GM10847 (cell line): ENCODE results near the gene PLEKHN1.
A peak's percentile ranks its signal among the peaks of the same experiment; 100 is the strongest.

ENCODE experiments used
- POLR2A ChIP-seq: IDR thresholded peaks from 2 replicates; pipeline ENCODE4 v1.6.1; 2011; ENCODE audit not compliant: insufficient read length; ENCODE audit errors: extremely low read depth

PLEKHN1 gene

GRCh38 chr1:1013105-1013921, 47.0 kb downstream of the PLEKHN1 start, which contains the start of gene ISG15:
TSS of gene ISG15 (plus strand) at chr1:1013497. CDS start at chr1:1013574, 77 bp downstream.
- TF ChIP-seq POLR2A: peak; percentile 92

DNA sequence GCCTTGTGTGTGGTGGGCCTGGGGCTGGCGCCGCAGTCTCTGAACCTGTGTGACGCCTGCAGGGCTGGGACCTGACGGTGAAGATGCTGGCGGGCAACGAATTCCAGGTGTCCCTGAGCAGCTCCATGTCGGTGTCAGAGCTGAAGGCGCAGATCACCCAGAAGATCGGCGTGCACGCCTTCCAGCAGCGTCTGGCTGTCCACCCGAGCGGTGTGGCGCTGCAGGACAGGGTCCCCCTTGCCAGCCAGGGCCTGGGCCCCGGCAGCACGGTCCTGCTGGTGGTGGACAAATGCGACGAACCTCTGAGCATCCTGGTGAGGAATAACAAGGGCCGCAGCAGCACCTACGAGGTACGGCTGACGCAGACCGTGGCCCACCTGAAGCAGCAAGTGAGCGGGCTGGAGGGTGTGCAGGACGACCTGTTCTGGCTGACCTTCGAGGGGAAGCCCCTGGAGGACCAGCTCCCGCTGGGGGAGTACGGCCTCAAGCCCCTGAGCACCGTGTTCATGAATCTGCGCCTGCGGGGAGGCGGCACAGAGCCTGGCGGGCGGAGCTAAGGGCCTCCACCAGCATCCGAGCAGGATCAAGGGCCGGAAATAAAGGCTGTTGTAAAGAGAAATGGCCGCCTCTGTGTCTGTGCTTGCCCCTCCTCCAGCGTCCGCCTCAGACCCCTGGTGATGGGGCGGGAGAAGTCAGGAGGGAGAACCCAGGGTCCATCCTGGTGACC, 47.8 kb downstream of the PLEKHN1 start:
- no peak for TF ChIP-seq POLR2A

DNA sequence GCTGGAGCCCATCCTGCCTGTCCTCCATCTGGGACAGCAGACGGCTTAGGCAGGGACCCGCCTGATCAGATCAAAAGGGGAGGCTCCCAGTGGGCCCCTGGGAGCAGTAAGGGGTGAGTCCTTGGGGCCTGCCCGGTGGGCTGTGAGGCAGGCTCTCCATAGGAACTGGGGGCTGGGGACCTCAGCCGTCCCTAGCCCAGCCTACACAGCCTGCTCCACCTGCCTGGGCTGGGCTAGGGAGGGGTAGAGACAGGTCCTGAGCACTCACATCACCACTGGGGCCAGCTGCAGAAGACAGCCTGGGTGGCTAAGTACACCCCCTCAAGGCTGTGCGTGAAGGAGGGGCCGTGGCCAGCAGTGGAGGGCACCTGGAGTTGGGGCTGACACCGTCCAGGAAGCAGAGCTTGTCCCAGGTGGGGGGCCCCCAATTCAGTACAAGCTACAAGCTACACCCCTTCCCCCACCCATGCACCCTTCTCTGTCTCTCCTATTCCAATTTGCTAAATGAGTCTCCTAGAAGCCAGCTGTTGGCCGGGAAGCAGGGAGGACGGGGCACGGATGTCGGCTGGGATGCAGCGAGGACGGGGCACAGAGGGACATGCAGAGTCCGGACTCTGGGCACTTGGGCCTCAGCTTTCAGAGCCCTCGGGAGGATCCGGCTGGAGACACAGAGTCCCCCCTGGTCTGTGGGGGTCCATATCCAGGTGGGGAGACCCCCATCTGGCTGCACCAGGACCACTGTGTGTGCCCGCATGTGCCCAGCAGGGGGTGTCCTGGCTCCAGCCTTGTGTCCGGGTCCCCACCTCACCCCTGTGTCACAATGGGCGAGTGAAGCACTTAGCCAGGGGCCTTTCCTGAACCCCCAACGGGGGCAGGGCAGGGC, 48.8 kb downstream of the PLEKHN1 start:
- TF ChIP-seq POLR2A: peak; percentile 32

DNA sequence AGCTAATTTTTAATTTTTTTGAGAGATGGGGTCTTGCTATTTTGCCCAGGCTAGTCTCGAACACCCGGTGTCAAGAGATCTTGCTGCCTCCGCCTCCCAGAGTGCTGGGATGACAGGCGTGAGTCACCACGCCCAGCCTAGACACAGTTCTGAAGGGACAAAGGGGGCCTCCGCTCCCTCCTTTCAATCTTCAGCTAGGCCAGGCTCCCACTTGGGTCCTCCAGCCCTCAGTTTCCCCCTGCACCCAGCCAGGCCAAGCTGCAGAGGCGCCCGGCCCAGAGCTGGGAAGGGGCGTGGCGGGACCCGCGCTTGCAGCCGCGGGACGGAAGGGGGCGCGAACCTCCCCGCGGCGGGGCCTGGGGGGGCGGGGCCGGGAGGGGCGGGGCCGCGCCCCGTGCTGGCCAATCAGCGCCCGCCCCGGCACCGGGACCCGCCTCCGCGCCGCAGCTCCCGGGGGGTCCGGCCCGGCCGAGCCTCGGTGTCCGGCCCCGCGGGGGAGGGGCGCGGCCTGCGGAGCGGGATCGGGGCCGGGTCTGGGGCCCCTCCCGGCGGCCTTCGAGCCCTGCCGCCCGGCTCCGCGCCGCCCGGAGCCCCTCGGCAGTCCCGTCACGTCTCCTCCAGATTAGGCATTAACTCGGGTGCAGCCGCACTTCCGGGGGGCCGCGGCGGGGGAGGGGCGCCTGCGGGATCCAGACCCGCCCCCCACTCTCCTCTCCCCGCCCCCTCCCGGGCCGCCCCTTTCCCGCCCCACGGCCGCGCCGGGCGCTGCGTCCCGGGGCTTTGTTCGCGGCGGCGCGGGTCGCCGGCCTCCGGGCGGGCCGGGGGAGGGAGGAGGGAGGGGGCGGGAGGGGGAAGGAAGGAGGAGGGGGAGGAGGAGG, 53.1 kb downstream of the PLEKHN1 start:
- TF ChIP-seq POLR2A: no peak

DNA sequence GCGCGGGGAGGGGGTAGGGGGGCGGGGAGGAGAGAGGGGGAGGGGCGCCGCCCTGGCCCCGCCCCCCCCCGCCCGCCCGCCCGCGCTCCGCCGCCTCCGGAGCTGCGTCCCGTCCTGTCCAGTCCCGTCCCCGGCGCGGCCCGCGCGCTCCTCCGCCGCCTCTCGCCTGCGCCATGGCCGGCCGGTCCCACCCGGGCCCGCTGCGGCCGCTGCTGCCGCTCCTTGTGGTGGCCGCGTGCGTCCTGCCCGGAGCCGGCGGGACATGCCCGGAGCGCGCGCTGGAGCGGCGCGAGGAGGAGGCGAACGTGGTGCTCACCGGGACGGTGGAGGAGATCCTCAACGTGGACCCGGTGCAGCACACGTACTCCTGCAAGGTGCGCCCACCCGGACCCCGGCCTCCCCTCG, 53.7 kb downstream of the PLEKHN1 start, which contains the start of gene AGRN:
Gene AGRN (plus strand): TSS at position 121 of the 405 bp plus-strand sequence. CDS start 53 bp downstream, at position 174.
- TF ChIP-seq POLR2A: peak; percentile 27

DNA sequence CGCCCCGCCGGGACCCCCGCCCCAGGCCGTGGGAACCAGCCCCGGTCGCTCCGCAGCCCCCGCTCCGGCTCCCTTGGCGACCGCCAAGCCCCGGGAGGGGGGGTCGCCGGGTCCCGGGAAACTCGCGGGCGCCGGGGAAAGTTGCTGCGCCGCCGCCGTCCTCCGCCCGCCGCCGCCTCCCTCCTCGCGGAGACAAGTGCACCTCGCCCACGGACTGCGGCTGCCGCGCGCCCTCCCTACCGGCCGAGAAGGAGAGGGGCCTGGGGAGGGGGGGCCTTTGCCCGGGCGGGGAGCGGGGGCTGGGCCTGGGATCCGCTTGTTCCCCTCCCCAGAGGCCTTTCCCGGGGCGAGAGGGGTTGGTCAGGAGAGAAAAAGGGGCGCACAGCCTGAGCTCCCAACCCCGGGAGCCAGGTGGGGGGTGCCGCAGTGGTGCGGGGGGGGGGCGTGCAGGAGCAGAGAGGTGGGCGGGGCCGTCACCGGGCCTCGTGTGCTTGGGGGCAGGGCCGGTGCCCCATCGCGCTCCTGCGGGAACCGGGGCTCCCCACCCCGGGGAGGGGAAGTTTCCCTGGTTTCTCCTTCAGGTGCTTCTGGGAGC, 54.2 kb downstream of the PLEKHN1 start:
- TF ChIP-seq POLR2A: peak; percentile 3

DNA sequence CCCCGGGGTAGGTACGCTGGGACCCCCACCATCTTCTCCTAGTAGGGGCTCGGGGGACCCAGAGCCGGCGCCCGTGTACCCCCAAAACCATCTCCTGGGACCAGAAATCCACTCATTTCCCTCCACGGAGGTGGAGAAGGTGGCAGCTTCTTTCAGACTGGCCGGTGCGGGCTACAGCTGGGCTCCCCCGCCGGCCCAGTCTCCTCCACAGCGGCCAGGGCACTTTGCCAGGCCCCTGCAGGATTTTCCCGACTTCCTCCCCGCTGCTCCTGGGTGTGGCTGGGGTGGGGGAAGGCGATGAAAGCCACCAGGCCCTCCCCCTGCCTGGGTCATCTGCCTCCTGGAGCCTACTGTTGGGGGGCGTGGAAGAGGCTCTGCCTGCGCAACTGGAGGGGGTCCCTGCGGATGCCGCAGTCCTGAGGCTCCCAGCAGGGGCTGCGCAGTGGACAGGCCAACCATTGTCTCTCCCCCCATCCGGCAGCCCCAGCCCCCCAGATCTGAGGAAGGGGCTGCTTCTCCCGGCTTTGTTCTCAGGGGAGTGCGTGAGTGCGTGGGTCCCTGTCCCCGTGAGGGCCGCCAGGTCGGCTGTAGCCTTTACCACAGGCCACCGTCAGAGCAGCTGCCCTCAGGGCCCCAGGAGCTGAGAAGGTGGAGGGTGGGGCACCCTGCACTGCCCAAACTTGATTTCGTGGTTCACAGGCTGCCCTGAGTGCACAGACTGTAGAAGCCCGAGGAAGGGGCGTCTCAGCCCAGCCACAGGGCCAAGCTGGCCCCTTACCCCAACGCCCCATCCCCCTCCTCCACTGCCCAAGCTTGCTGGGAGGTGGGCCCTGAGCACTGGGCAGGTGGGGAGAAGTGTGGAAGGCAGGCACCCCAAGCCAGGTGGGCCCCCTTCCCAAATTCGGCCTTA, 55.0 kb downstream of the PLEKHN1 start:
- TF ChIP-seq POLR2A: no peak

- TF ChIP-seq POLR2A: no peak
Observed at GRCh38 chr1:1021920-1022259, 55.6 kb downstream of the PLEKHN1 start.

GRCh38 chr1:1022302-1023009, 56.2 kb downstream of the PLEKHN1 start:
- TF ChIP-seq POLR2A: no peak

- no peak for TF ChIP-seq POLR2A
Observed at GRCh38 chr1:1023700-1024099, 57.4 kb downstream of the PLEKHN1 start.

DNA sequence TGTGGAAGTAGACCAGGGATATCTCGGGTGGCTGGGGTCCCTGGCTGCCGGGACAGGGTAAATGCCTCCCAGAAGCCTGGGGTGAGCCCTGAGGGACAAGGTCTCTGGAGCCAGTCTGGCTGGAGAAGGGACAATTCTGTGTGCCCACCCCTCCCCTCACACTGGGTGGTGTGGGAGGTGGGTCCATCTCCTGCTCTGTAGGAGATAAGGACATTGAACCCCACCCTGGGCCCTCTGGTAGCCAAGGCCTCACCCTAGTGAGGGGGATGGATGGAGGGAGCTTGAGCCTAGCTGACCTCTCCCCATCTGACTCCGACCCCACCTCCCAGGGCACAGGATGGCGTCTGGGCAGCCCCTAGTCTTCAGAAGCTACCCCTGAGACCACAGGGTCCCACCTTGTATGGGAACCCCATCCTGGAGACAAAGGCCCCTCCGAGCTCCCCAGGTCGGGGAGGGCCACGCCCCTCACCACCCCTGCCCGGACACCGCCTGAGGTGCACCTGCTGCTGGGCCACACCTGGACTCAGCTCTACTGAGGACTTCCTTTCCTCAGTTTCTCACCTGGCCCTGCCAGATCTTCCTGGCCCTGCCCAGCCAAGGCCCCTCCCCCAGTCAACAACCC, 58.0 kb downstream of the PLEKHN1 start:
- no peak for TF ChIP-seq POLR2A
